Stimulated activated naive CD4-positive, alpha-beta T cell treated with Interleukin-2 at 50 U/mL for 16 hours (primary cell): Measurements from ENCODE around the gene IFT172.
A peak's percentile ranks its signal among the peaks of the same experiment; 100 is the strongest.
"Not testable (repeated sequence)": the region's sequence is repeated elsewhere in the genome, so short reads cannot be mapped to it uniquely, and the experiment has no call there.

Experiments used
- DNase-seq: peaks from one replicate; lab custom pipeline; 2025; lab: John Stamatoyannopoulos, UW

The IFT172 gene

GRCh38 chr2:27493948-27494283 lies 4.4 kb upstream of the IFT172 start:
- DNase-seq, result no peak

GRCh38 chr2:27492557-27492956 lies 3.0 kb upstream of the IFT172 start:
- DNase-seq, result no peak

GRCh38 chr2:27489118-27489497 lies 435 bp downstream of the IFT172 start:
- DNase-seq, result no peak

GRCh38 chr2:27485496-27485895 lies 4.0 kb downstream of the IFT172 start:
- DNase-seq, result no peak

GRCh38 chr2:27471961-27472360 lies 17.6 kb downstream of the IFT172 start:
- no peak for DNase-seq

GRCh38 chr2:27464443-27464842 lies 25.1 kb downstream of the IFT172 start:
- no peak for DNase-seq

GRCh38 chr2:27461118-27461517 lies 28.4 kb downstream of the IFT172 start:
- DNase-seq, result no peak

GRCh38 chr2:27453968-27454367 lies 35.6 kb downstream of the IFT172 start:
- DNase-seq, result no peak

- DNase-seq, result no peak
These were observed 38.4 kb downstream of the IFT172 start for GRCh38 chr2:27451095-27451494.

GRCh38 chr2:27448381-27448780 lies 41.2 kb downstream of the IFT172 start:
- no peak for DNase-seq

GRCh38 chr2:27446057-27446456 lies 43.5 kb downstream of the IFT172 start:
- no peak for DNase-seq

GRCh38 chr2:27445615-27446014 lies 43.9 kb downstream of the IFT172 start:
- DNase-seq, result no peak

- no peak for DNase-seq
These were observed 44.4 kb downstream of the IFT172 start for GRCh38 chr2:27445155-27445554.

GRCh38 chr2:27442920-27443282 lies 46.6 kb downstream of the IFT172 start:
- DNase-seq, result no peak

- DNase-seq, result peak; percentile 28
These were observed 47.3 kb downstream of the IFT172 start, which contains the start of gene KRTCAP3 for GRCh38 chr2:27441958-27442919. Gene KRTCAP3 (plus strand): TSS chr2:27442381. CDS start chr2:27442413, 32 bp downstream.

- DNase-seq, result no peak
These were observed 48.2 kb downstream of the IFT172 start for GRCh38 chr2:27441226-27441926.

- DNase-seq, result no peak
These were observed 53.9 kb downstream of the IFT172 start for GRCh38 chr2:27435628-27436027.

- peak; percentile 3 for DNase-seq
These were observed 58.1 kb downstream of the IFT172 start for GRCh38 chr2:27431395-27431794.

GRCh38 chr2:27428978-27429541 lies 60.5 kb downstream of the IFT172 start:
- peak; percentile 68 for DNase-seq

GRCh38 chr2:27428213-27428977 lies 61.1 kb downstream of the IFT172 start, which contains the start of gene NRBP1:
Gene NRBP1 (plus strand): TSS chr2:27428631. CDS start chr2:27433274, 4,643 bp downstream.
- peak; percentile 90 for DNase-seq

- DNase-seq, result no peak
These were observed 61.7 kb downstream of the IFT172 start for GRCh38 chr2:27427863-27428212.

GRCh38 chr2:27425039-27425438 lies 64.5 kb downstream of the IFT172 start:
- DNase-seq, result not testable (repeated sequence)
